ENCODE data around the gene RELA. TPM values are rescaled to one million over a fixed set of nuclear protein-coding genes. Genes with fewer than 3 reads are reported as not detected.

Gene RELA
- total and polyA plus RNA-seq, 2 of the 4 experiments (the other 2 are of a cell fraction), result 8.6 to 53.0 TPM

GRCh38 chr11:65672982-65673381, 10.3 kb upstream of the RELA start:
- no peak for DNase-seq
- in situ Hi-C loops (cut with MboI; ENCODE audit: low sequenced_read_pairs) (no loop called here), dilution Hi-C loops (cut with HindIII; ENCODE audit: low sequenced_read_pairs, unreplicated experiment) (no loop called here), intact Hi-C loops (cut with micrococcal nuclease) (no loop called here)
- Histone ChIP-seq H2BK120ac (ENCODE audit: low read depth, low read length) (no peak overlapping the region), H4K20me1 (ENCODE audit: insufficient read depth, low read length) (no peaks in the 10 kb centered on the region), H3K18ac (ENCODE audit: low read depth, low read length) (no peak overlapping the region), H3K27ac (ENCODE audit: insufficient read depth, low read length) (no peak overlapping the region), H2BK20ac (ENCODE audit: low read depth, low read length) (no peak overlapping the region), H3K4ac (ENCODE audit: low read depth, low read length) (no peak overlapping the region), H2AK5ac (ENCODE audit: low read depth, low read length) (no peak overlapping the region), H3K23ac (ENCODE audit: low read depth, low read length) (no peak overlapping the region), H3K4me3 (ENCODE audit: insufficient read depth, low read depth, low read length) (no peak overlapping the region), H3K36me3 (ENCODE audit: control insufficient read depth, insufficient read depth, low read length) (no peaks in the 10 kb centered on the region), H4K8ac (ENCODE audit: low read depth in 2 of 2, low read length in 2 of 2) (no peak overlapping the region), H3K9ac (ENCODE audit: low read depth, low read length) (no peak overlapping the region), H3K56ac (ENCODE audit: extremely low read depth, insufficient read depth, low read length) (no peak overlapping the region), H4K5ac (ENCODE audit: low read depth, low read length) (no peak overlapping the region), H2AFZ (replicated peaks; ENCODE audit: low read length, poor library complexity) (no peak overlapping the region), H3K4me1 (ENCODE audit: control insufficient read depth, insufficient read depth, low read length) (no peaks in the 10 kb centered on the region), H2AK9ac (replicated peaks; ENCODE audit: low read depth, low read length, poor library complexity) (no peak overlapping the region), H3K79me1 (ENCODE audit: low read depth in 1 of 2, low read length in 2 of 2) (no peaks in the 10 kb centered on the region), H3K27me3 (ENCODE audit: control insufficient read depth, insufficient read depth, low read length) (no peaks in the 10 kb centered on the region), H4K91ac (ENCODE audit: insufficient read depth, low read depth, low read length) (no peak overlapping the region), H3K9me3 (ENCODE audit: control insufficient read depth, insufficient read depth, low read length) (no peaks in the 10 kb centered on the region), H3K4me2 (ENCODE audit: low read depth, low read length) (no peak overlapping the region), H2BK5ac (ENCODE audit: low read depth, low read length, poor library complexity, severe bottlenecking) (no peak overlapping the region), H3K14ac (replicated peaks; ENCODE audit: low read depth, low read length) (no peak overlapping the region), H3K9me1 (ENCODE audit: insufficient read depth, low read length) (no peaks in the 10 kb centered on the region), H2BK15ac (ENCODE audit: low read depth, low read length) (no peak overlapping the region)
- no CpG with 5 or more reads among the region's 2 CpGs for WGBS, 2 experiments (ENCODE audit: extremely low coverage in 2 of 2, insufficient read length in 1 of 2)
- BruUV-seq (replicated peaks), result no TSS peak
- POLR2A ChIA-PET (ENCODE audit: unreplicated experiment), result no interaction called here
- no peak for TF ChIP-seq RCOR1 (IDR thresholded peaks at IDR 0.05; ENCODE audit: insufficient replicate concordance, low read length)
- ATAC-seq (ENCODE audit: low read depth), result no peak
- CTCF ChIA-PET, result interaction anchor here (0.6 kb wide), 1 partner anchor 106 kb away, joined by 3 read pairs; no protein-coding TSS in a partner anchor
